Psoas muscle (tissue), 8 donors: ENCODE results near the gene CARD19. TPM values are rescaled to one million over a fixed set of nuclear protein-coding genes. Genes with fewer than 3 reads are reported as not detected.

Experiments
- ATAC-seq, 4 donors: fragments of 200-7000 bp; cut with Tn5 transposase; one replicate each; pipeline ENCODE4 v1.9.1; 2020; ENCODE audit warnings: moderate library complexity in 3 of 4, mild to moderate bottlenecking in 2 of 4
- DNase-seq, 2 donors: peaks; one replicate each; pipeline ENCODE4 v3.0.0-alpha.2; 2020
- H3K27ac ChIP-seq: fragments of 200-600 bp; one replicate; pipeline ENCODE4 v1.8.0; 2022
- H3K27me3 ChIP-seq, 3 donors: fragments of 200-600 bp in 1 of 3; one replicate each; pipeline versions ENCODE4 v1.6.1 to v1.8.0; 2013 to 2022; ENCODE audit warnings: low read length in 2 of 3, mild to moderate bottlenecking in 2 of 3, moderate library complexity in 1 of 3; ENCODE audit not compliant: insufficient read depth in 3 of 3
- H3K36me3 ChIP-seq, 2 donors: fragments of 200-600 bp in 1 of 2; one replicate each; pipeline versions ENCODE4 v1.6.1 to v1.8.0; 2013 to 2022; ENCODE audit warnings: low read depth in 1 of 2, mild to moderate bottlenecking in 1 of 2, moderate library complexity in 1 of 2; ENCODE audit not compliant: insufficient read depth in 1 of 2
- H3K4me1 ChIP-seq: fragments of 200-600 bp; one replicate; pipeline ENCODE4 v1.8.0; 2022
- H3K4me3 ChIP-seq: fragments of 200-600 bp; one replicate; pipeline ENCODE4 v1.8.0; 2022; ENCODE audit warnings: mild to moderate bottlenecking
- H3K9me3 ChIP-seq: fragments of 200-600 bp; one replicate; pipeline ENCODE4 v1.8.0; 2022
- CTCF ChIP-seq: fragments of 200-600 bp; IDR thresholded peaks from one replicate; pipeline ENCODE4 v1.8.0; 2022; ENCODE audit warnings: antibody characterized with exemption
- WGBS, 3 donors: extraction: QIAGEN DNeasy Blood & Tissue Kit; methylation state at CpG; one replicate each; pipeline versions ENCODE4 v1.1.6 to v1.1.7; 2013; 5-methylcytosine and 5-hydroxymethylcytosine counted together
- intact Hi-C, 2 donors: fragments of 100-400 bp; cut with DNase I; formaldehyde crosslinking; loops; one replicate each; pipeline versions ENCODE4 v1.11.0 to v1.14.2; 2022
- polyA plus RNA-seq, 3 donors: library from polyadenylated mRNA; stranded (reverse); fragments of 200-250 nt; gene quantifications; one replicate each; pipeline ENCODE4 v1.2.3, GENCODE V29; 2013
- total RNA-seq, 4 donors: library from RNA; stranded (reverse); fragmentation: NEBNext Ultra II Directional in 2 of 4; extraction: Animal tissue kit (Norgen Biotek cat#: 25700) in 2 of 4; gene quantifications; one replicate each; pipeline versions ENCODE4 v1.2.1 to v1.2.4, GENCODE V29; 2021 to 2023
- donor health status: healthy with polysubstance abuse.
- donor health status: DM: no; HTN: no; CAD: no; lungs with moderate emphysema.
- donor health status: Bipolar disorder and iron deficiency.
- donor health status: healthy.
- donor health status: DM: yes; HTN: yes; CAD: no.
- donor health status: DM: no; HTN: no; CAD: no.
- donor health status: DM: no; HTN: no; CAD: no.
- donor health status: DM: yes; HTN: yes; CAD: no.

Gene CARD19
- total and polyA plus RNA-seq, 7 donors: 27.9 to 86.3 (median 46.7) TPM

- Histone ChIP-seq H3K36me3 (no peaks in the 10 kb centered on the region), H3K27me3 (no peaks in the 10 kb centered on the region), H3K4me3 (no peak overlapping the region), H3K9me3 (no peaks in the 10 kb centered on the region), H3K4me1 (no peaks in the 10 kb centered on the region), H3K27ac (no peak overlapping the region)
- intact Hi-C loops: no loop called here
- DNase-seq: no peak
- no peak for TF ChIP-seq CTCF
- no peak for ATAC-seq
- 65 to 69% (median 68%) methylated on average over 17 to 18 of the region's 18 CpGs for WGBS, 3 donors
Measured at GRCh38 chr9:93082841-93083411, 13.1 kb upstream of the CARD19 start.

GRCh38 chr9:93083592-93084470 is 12.2 kb upstream of the CARD19 start:
- no peak for TF ChIP-seq CTCF
- peak in 1 of 4 donors; percentile 26 for ATAC-seq
- Histone ChIP-seq H3K4me3 (no peak overlapping the region), H3K27ac (no peak overlapping the region), H3K27me3 (no peaks in the 10 kb centered on the region), H3K9me3 (no peaks in the 10 kb centered on the region), H3K4me1 (no peaks in the 10 kb centered on the region), H3K36me3 (no peaks in the 10 kb centered on the region)
- WGBS, 3 donors: 84 to 89% (median 87%) methylated on average over 7 to 8 of the region's 8 CpGs
- no peak for DNase-seq
- intact Hi-C loops: no loop called here

GRCh38 chr9:93084471-93084881 is 11.5 kb upstream of the CARD19 start:
- 94 to 98% (median 97%) methylated on average over 6 of the region's 6 CpGs for WGBS, 3 donors
- ATAC-seq (peak in 1 of 4 donors; percentile 23), DNase-seq (no peak)
- no peaks in the 10 kb centered on the region for H3K4me1 ChIP-seq
- no peak overlapping the region for H3K4me3 ChIP-seq
- no peaks in the 10 kb centered on the region for H3K36me3 ChIP-seq
- H3K27me3 ChIP-seq: no peaks in the 10 kb centered on the region
- H3K9me3 ChIP-seq: no peaks in the 10 kb centered on the region
- intact Hi-C loops: no loop called here
- H3K27ac ChIP-seq: no peak overlapping the region
- TF ChIP-seq CTCF: no peak

GRCh38 chr9:93085676-93086075 is 10.3 kb upstream of the CARD19 start:
- no peak overlapping the region for H3K27ac ChIP-seq
- TF ChIP-seq CTCF: no peak
- intact Hi-C loops: no loop called here

More at GRCh38 chr9:93085676-93086075, 10.3 kb upstream of the CARD19 start:
- no peak for DNase-seq
- Histone ChIP-seq H3K4me1 (no peaks in the 10 kb centered on the region), H3K9me3 (no peaks in the 10 kb centered on the region), H3K36me3 (no peaks in the 10 kb centered on the region), H3K27me3 (no peaks in the 10 kb centered on the region), H3K4me3 (no peak overlapping the region)
- no peak for ATAC-seq
- 95 to 100% (median 98%) methylated on average over 4 of the region's 4 CpGs for WGBS, 3 donors
